ENCODE data around the gene CLEC11A. TPM values are rescaled to one million over a fixed set of nuclear protein-coding genes. Genes with fewer than 3 reads are reported as not detected.

CLEC11A gene
- total and polyA plus RNA-seq, 9 of the 15 experiments (the other 6 are each of a cell fraction or from before 2014, with no cell fraction given), result 0.39 to 43.9 (median 3.4) TPM

DNA sequence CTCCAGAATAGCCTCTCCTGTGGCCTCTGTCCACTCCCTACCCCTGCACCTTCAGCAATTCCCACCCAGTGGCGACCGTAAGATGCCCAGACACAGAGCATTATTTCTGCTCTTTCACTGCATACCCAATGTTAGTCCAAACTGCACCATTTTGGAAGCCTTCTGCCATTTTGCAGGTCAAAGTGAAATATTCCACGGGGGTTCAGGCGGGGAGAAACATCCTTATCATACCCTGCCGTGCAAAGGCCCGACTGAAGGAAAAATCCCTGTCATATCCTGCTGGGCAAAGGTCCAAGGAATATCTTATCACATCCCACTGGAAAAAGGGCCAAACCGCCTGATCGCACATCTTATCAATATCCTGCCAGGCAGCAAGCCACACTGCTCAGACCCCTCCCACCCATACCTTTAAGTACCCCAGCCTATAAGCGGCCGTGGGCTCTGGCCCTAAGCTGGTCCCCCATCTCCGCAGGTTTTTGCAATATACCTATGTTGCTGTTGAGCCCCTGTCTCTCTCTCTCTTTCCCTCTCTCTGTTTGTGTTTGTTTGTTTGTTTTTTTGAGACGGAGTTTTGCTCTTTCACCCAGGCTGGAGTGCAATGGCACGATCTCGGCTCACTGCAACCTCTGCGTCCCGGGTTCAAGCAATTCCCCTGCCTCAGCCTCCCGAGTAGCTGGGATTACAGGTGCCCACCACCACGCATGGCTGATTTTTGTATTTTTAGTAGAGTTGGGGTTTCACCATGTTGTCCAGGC, 18.2 kb downstream of the CLEC11A start (continued):
- TF ChIP-seq, protein P1, sequence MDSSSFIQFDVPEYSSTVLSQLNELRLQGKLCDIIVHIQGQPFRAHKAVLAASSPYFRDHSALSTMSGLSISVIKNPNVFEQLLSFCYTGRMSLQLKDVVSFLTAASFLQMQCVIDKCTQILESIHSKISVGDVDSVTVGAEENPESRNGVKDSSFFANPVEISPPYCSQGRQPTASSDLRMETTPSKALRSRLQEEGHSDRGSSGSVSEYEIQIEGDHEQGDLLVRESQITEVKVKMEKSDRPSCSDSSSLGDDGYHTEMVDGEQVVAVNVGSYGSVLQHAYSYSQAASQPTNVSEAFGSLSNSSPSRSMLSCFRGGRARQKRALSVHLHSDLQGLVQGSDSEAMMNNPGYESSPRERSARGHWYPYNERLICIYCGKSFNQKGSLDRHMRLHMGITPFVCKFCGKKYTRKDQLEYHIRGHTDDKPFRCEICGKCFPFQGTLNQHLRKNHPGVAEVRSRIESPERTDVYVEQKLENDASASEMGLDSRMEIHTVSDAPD (CRISPR knock-in tag; IDR thresholded peaks at IDR 0.05), result no peak
- TF ChIP-seq POLR3A (IDR thresholded peaks at IDR 0.05; ENCODE audit: borderline replicate concordance, extremely low read depth, insufficient read depth, insufficient read length) (no peak), ARID1B (IDR thresholded peaks at IDR 0.05) (peak; percentile 94), CBFA2T3 (IDR thresholded peaks at IDR 0.05) (peak; percentile 90), TEAD2 (tag; IDR thresholded peaks at IDR 0.05) (no peak), LCOR (CRISPR knock-in tag; IDR thresholded peaks at IDR 0.05) (no peak), NCOA2 (IDR thresholded peaks at IDR 0.05; ENCODE audit: partially characterized antibody in 2 of 2) (peak in 1 of 2 experiments; percentile 33), CHD4 (IDR thresholded peaks at IDR 0.05; ENCODE audit: insufficient read depth, insufficient replicate concordance, low read depth, low read length, poor library complexity, severe bottlenecking) (no peak), SMAD4 (CRISPR knock-in tag; conservative IDR thresholded peaks at IDR 0.05) (0 out of 2 replicates have a peak, but pooled peaks have one; percentile 22), NUFIP1 (IDR thresholded peaks at IDR 0.05; ENCODE audit: partially characterized antibody) (no peak), KLF16 (IDR thresholded peaks at IDR 0.05) (peak; percentile 37; the same call in 1 of the 2 replicates), JUND (IDR thresholded peaks at IDR 0.05; ENCODE audit: borderline replicate concordance, low read depth, low read length) (peak; percentile 58), JUND (tag; IDR thresholded peaks at IDR 0.05; ENCODE audit: borderline replicate concordance, low read depth, low read length) (no peak; the same call in 2 of the 3 replicates), ZNF780A (CRISPR knock-in tag; IDR thresholded peaks at IDR 0.05) (no peak), MTA1 (IDR thresholded peaks at IDR 0.05; ENCODE audit: borderline replicate concordance) (no peak), HNRNPL (IDR thresholded peaks at IDR 0.05; ENCODE audit: low read depth, low read length) (no peak), SRSF3 (IDR thresholded peaks at IDR 0.05; ENCODE audit: insufficient read depth, low read length) (no peak)
- TF ChIP-seq, protein P2, sequence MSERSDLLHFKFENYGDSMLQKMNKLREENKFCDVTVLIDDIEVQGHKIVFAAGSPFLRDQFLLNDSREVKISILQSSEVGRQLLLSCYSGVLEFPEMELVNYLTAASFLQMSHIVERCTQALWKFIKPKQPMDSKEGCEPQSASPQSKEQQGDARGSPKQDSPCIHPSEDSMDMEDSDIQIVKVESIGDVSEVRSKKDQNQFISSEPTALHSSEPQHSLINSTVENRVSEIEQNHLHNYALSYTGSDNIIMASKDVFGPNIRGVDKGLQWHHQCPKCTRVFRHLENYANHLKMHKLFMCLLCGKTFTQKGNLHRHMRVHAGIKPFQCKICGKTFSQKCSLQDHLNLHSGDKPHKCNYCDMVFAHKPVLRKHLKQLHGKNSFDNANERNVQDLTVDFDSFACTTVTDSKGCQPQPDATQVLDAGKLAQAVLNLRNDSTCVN (CRISPR knock-in tag; IDR thresholded peaks at IDR 0.05), result no peak
- TF ChIP-seq, protein P3, sequence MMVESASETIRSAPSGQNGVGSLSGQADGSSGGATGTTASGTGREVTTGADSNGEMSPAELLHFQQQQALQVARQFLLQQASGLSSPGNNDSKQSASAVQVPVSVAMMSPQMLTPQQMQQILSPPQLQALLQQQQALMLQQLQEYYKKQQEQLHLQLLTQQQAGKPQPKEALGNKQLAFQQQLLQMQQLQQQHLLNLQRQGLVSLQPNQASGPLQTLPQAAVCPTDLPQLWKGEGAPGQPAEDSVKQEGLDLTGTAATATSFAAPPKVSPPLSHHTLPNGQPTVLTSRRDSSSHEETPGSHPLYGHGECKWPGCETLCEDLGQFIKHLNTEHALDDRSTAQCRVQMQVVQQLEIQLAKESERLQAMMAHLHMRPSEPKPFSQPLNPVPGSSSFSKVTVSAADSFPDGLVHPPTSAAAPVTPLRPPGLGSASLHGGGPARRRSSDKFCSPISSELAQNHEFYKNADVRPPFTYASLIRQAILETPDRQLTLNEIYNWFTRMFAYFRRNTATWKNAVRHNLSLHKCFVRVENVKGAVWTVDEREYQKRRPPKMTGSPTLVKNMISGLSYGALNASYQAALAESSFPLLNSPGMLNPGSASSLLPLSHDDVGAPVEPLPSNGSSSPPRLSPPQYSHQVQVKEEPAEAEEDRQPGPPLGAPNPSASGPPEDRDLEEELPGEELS (CRISPR knock-in tag; IDR thresholded peaks at IDR 0.05; ENCODE audit: borderline replicate concordance), result no peak
- TF ChIP-seq, protein P4, sequence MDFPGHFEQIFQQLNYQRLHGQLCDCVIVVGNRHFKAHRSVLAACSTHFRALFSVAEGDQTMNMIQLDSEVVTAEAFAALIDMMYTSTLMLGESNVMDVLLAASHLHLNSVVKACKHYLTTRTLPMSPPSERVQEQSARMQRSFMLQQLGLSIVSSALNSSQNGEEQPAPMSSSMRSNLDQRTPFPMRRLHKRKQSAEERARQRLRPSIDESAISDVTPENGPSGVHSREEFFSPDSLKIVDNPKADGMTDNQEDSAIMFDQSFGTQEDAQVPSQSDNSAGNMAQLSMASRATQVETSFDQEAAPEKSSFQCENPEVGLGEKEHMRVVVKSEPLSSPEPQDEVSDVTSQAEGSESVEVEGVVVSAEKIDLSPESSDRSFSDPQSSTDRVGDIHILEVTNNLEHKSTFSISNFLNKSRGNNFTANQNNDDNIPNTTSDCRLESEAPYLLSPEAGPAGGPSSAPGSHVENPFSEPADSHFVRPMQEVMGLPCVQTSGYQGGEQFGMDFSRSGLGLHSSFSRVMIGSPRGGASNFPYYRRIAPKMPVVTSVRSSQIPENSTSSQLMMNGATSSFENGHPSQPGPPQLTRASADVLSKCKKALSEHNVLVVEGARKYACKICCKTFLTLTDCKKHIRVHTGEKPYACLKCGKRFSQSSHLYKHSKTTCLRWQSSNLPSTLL (IDR thresholded peaks at IDR 0.05), result no peak
- TF ChIP-seq, protein P5, sequence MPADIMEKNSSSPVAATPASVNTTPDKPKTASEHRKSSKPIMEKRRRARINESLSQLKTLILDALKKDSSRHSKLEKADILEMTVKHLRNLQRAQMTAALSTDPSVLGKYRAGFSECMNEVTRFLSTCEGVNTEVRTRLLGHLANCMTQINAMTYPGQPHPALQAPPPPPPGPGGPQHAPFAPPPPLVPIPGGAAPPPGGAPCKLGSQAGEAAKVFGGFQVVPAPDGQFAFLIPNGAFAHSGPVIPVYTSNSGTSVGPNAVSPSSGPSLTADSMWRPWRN (IDR thresholded peaks at IDR 0.05; ENCODE audit: low read depth), result peak; percentile 40; the same call in 1 of the 2 replicates
